Measurements from ENCODE around the gene PKP4.

PKP4 gene

GRCh38 chr2:158486150-158486969 lies 29.6 kb downstream of the PKP4 start:
- peaks cover 29% of the 10 kb centered on the region for H3K4me1 ChIP-seq (ENCODE audit: control insufficient read depth, insufficient read depth, low read length, unreplicated experiment)
- H3K79me2 ChIP-seq (ENCODE audit: control insufficient read depth, insufficient read depth, low read length, unreplicated experiment): peaks cover 72% of the 10 kb centered on the region
- no peak overlapping the region for H3K4me3 ChIP-seq (ENCODE audit: low read depth, low read length)

GRCh38 chr2:158486970-158487325 lies 30.2 kb downstream of the PKP4 start:
- no peaks in the 10 kb centered on the region for H3K27me3 ChIP-seq (ENCODE audit: insufficient read depth, low read length)
- H3K36me3 ChIP-seq (ENCODE audit: insufficient read depth, low read length): no peaks in the 10 kb centered on the region
- peaks cover 29% of the 10 kb centered on the region for H3K4me1 ChIP-seq (ENCODE audit: control insufficient read depth, insufficient read depth, low read length, unreplicated experiment)
- peak overlapping the region; percentile 7; the same call in 1 of the 2 replicates for H3K27ac ChIP-seq (ENCODE audit: low read depth, low read length)
- no peak overlapping the region for H2AFZ ChIP-seq (ENCODE audit: low read length, unreplicated experiment)
- H3K4me3 ChIP-seq (ENCODE audit: low read depth, low read length): no peak overlapping the region
- H3K79me2 ChIP-seq (ENCODE audit: control insufficient read depth, insufficient read depth, low read length, unreplicated experiment): peaks cover 72% of the 10 kb centered on the region

More at GRCh38 chr2:158486150-158486969, 29.6 kb downstream of the PKP4 start:
- Histone ChIP-seq H3K27me3 (ENCODE audit: insufficient read depth, low read length) (no peaks in the 10 kb centered on the region), H2AFZ (ENCODE audit: low read length, unreplicated experiment) (no peak overlapping the region), H3K36me3 (ENCODE audit: insufficient read depth, low read length) (no peaks in the 10 kb centered on the region), H3K27ac (ENCODE audit: low read depth, low read length) (no peak overlapping the region; the same call in 1 of the 2 replicates)

- peaks cover 73% of the 10 kb centered on the region for H3K79me2 ChIP-seq (ENCODE audit: control insufficient read depth, insufficient read depth, low read length, unreplicated experiment)
- no peak overlapping the region for H3K4me3 ChIP-seq (ENCODE audit: low read depth, low read length)
- peaks cover 25% of the 10 kb centered on the region for H3K4me1 ChIP-seq (ENCODE audit: control insufficient read depth, insufficient read depth, low read length, unreplicated experiment)
- no peaks in the 10 kb centered on the region for H3K27me3 ChIP-seq (ENCODE audit: insufficient read depth, low read length)
- peak overlapping the region; percentile 7; the same call in 1 of the 2 replicates for H3K27ac ChIP-seq (ENCODE audit: low read depth, low read length)
- no peaks in the 10 kb centered on the region for H3K36me3 ChIP-seq (ENCODE audit: insufficient read depth, low read length)
- no peak overlapping the region for H2AFZ ChIP-seq (ENCODE audit: low read length, unreplicated experiment)
Observed at GRCh38 chr2:158487419-158487818, 30.7 kb downstream of the PKP4 start.

GRCh38 chr2:158488442-158489216 lies 31.9 kb downstream of the PKP4 start:
- Histone ChIP-seq H3K79me2 (ENCODE audit: control insufficient read depth, insufficient read depth, low read length, unreplicated experiment) (peaks cover 71% of the 10 kb centered on the region), H2AFZ (ENCODE audit: low read length, unreplicated experiment) (no peak overlapping the region), H3K4me1 (ENCODE audit: control insufficient read depth, insufficient read depth, low read length, unreplicated experiment) (peaks cover 18% of the 10 kb centered on the region), H3K27ac (ENCODE audit: low read depth, low read length) (no peak overlapping the region), H3K36me3 (ENCODE audit: insufficient read depth, low read length) (no peaks in the 10 kb centered on the region), H3K4me3 (ENCODE audit: low read depth, low read length) (no peak overlapping the region), H3K27me3 (ENCODE audit: insufficient read depth, low read length) (no peaks in the 10 kb centered on the region)

GRCh38 chr2:158489366-158490112 lies 32.8 kb downstream of the PKP4 start:
- Histone ChIP-seq H3K79me2 (ENCODE audit: control insufficient read depth, insufficient read depth, low read length, unreplicated experiment) (peaks cover 66% of the 10 kb centered on the region), H3K4me1 (ENCODE audit: control insufficient read depth, insufficient read depth, low read length, unreplicated experiment) (peaks cover 18% of the 10 kb centered on the region), H3K4me3 (ENCODE audit: low read depth, low read length) (no peak overlapping the region), H2AFZ (ENCODE audit: low read length, unreplicated experiment) (no peak overlapping the region), H3K36me3 (ENCODE audit: insufficient read depth, low read length) (no peaks in the 10 kb centered on the region), H3K27ac (ENCODE audit: low read depth, low read length) (no peak overlapping the region), H3K27me3 (ENCODE audit: insufficient read depth, low read length) (no peaks in the 10 kb centered on the region)

GRCh38 chr2:158491072-158491471 lies 34.3 kb downstream of the PKP4 start:
- H3K4me1 ChIP-seq (ENCODE audit: control insufficient read depth, insufficient read depth, low read length, unreplicated experiment): peaks cover 18% of the 10 kb centered on the region
- no peaks in the 10 kb centered on the region for H3K27me3 ChIP-seq (ENCODE audit: insufficient read depth, low read length)
- no peaks in the 10 kb centered on the region for H3K36me3 ChIP-seq (ENCODE audit: insufficient read depth, low read length)
- no peak overlapping the region for H2AFZ ChIP-seq (ENCODE audit: low read length, unreplicated experiment)
- peaks cover 61% of the 10 kb centered on the region for H3K79me2 ChIP-seq (ENCODE audit: control insufficient read depth, insufficient read depth, low read length, unreplicated experiment)
- H3K27ac ChIP-seq (ENCODE audit: low read depth, low read length): no peak overlapping the region
- H3K4me3 ChIP-seq (ENCODE audit: low read depth, low read length): no peak overlapping the region

GRCh38 chr2:158493458-158493857 lies 36.7 kb downstream of the PKP4 start:
- Histone ChIP-seq H3K4me1 (ENCODE audit: control insufficient read depth, insufficient read depth, low read length, unreplicated experiment) (peaks cover 10% of the 10 kb centered on the region), H3K36me3 (ENCODE audit: insufficient read depth, low read length) (no peaks in the 10 kb centered on the region), H3K27me3 (ENCODE audit: insufficient read depth, low read length) (no peaks in the 10 kb centered on the region), H3K79me2 (ENCODE audit: control insufficient read depth, insufficient read depth, low read length, unreplicated experiment) (peaks cover 49% of the 10 kb centered on the region), H3K27ac (ENCODE audit: low read depth, low read length) (no peak overlapping the region), H2AFZ (ENCODE audit: low read length, unreplicated experiment) (no peak overlapping the region), H3K4me3 (ENCODE audit: low read depth, low read length) (no peak overlapping the region)

- Histone ChIP-seq H2AFZ (ENCODE audit: low read length, unreplicated experiment) (no peak overlapping the region), H3K27ac (ENCODE audit: low read depth, low read length) (no peak overlapping the region), H3K4me3 (ENCODE audit: low read depth, low read length) (no peak overlapping the region), H3K79me2 (ENCODE audit: control insufficient read depth, insufficient read depth, low read length, unreplicated experiment) (peaks cover 44% of the 10 kb centered on the region), H3K4me1 (ENCODE audit: control insufficient read depth, insufficient read depth, low read length, unreplicated experiment) (peaks cover 10% of the 10 kb centered on the region), H3K27me3 (ENCODE audit: insufficient read depth, low read length) (no peaks in the 10 kb centered on the region), H3K36me3 (ENCODE audit: insufficient read depth, low read length) (no peaks in the 10 kb centered on the region)
Observed at GRCh38 chr2:158495175-158495574, 38.4 kb downstream of the PKP4 start.

GRCh38 chr2:158496986-158497385 lies 40.2 kb downstream of the PKP4 start:
- Histone ChIP-seq H3K27me3 (ENCODE audit: insufficient read depth, low read length) (no peaks in the 10 kb centered on the region), H3K4me1 (ENCODE audit: control insufficient read depth, insufficient read depth, low read length, unreplicated experiment) (peaks cover 16% of the 10 kb centered on the region), H3K36me3 (ENCODE audit: insufficient read depth, low read length) (no peaks in the 10 kb centered on the region), H2AFZ (ENCODE audit: low read length, unreplicated experiment) (no peak overlapping the region), H3K27ac (ENCODE audit: low read depth, low read length) (no peak overlapping the region), H3K79me2 (ENCODE audit: control insufficient read depth, insufficient read depth, low read length, unreplicated experiment) (peaks cover 34% of the 10 kb centered on the region), H3K4me3 (ENCODE audit: low read depth, low read length) (no peak overlapping the region)

- H2AFZ ChIP-seq (ENCODE audit: low read length, unreplicated experiment): no peak overlapping the region
- no peak overlapping the region for H3K27ac ChIP-seq (ENCODE audit: low read depth, low read length)
- no peak overlapping the region for H3K4me3 ChIP-seq (ENCODE audit: low read depth, low read length)
- H3K4me1 ChIP-seq (ENCODE audit: control insufficient read depth, insufficient read depth, low read length, unreplicated experiment): peaks cover 19% of the 10 kb centered on the region
- H3K79me2 ChIP-seq (ENCODE audit: control insufficient read depth, insufficient read depth, low read length, unreplicated experiment): peaks cover 35% of the 10 kb centered on the region
- H3K27me3 ChIP-seq (ENCODE audit: insufficient read depth, low read length): no peaks in the 10 kb centered on the region
- no peaks in the 10 kb centered on the region for H3K36me3 ChIP-seq (ENCODE audit: insufficient read depth, low read length)
Observed at GRCh38 chr2:158497486-158497885, 40.7 kb downstream of the PKP4 start.

Data from ACC112 (cell line).